Fibroblast of skin of left quadriceps (primary cell): ENCODE measurements around the gene SORCS2.

ENCODE experiments used
- DNase-seq, 2 experiments: peaks; one replicate each; pipeline ENCODE4 v3.0.0-alpha.2; 2013; ENCODE audit warnings: low read depth in 2 of 2

SORCS2 gene

GRCh38 chr4:7663075-7663541 lies 470.8 kb downstream of the SORCS2 start:
- no peak for DNase-seq

GRCh38 chr4:7664106-7664505 lies 471.8 kb downstream of the SORCS2 start:
- no peak for DNase-seq

GRCh38 chr4:7665321-7665720 lies 473.0 kb downstream of the SORCS2 start:
- no peak for DNase-seq

GRCh38 chr4:7666011-7666410 lies 473.7 kb downstream of the SORCS2 start:
- no peak for DNase-seq

- DNase-seq, result no peak
Measured at GRCh38 chr4:7666744-7667143, 474.4 kb downstream of the SORCS2 start.

- no peak for DNase-seq
Measured at GRCh38 chr4:7668271-7668670, 475.9 kb downstream of the SORCS2 start.

- DNase-seq, result no peak
Measured at GRCh38 chr4:7668826-7669225, 476.5 kb downstream of the SORCS2 start.

GRCh38 chr4:7672601-7673000 lies 480.3 kb downstream of the SORCS2 start:
- DNase-seq, result no peak

GRCh38 chr4:7673121-7673520 lies 480.8 kb downstream of the SORCS2 start:
- no peak for DNase-seq

GRCh38 chr4:7674706-7675105 lies 482.4 kb downstream of the SORCS2 start:
- no peak for DNase-seq

GRCh38 chr4:7675136-7675535 lies 482.8 kb downstream of the SORCS2 start:
- DNase-seq, result no peak

- DNase-seq, result no peak
Measured at GRCh38 chr4:7675612-7676320, 483.4 kb downstream of the SORCS2 start.

- no peak for DNase-seq
Measured at GRCh38 chr4:7676398-7676922, 484.1 kb downstream of the SORCS2 start.

GRCh38 chr4:7677086-7677485 lies 484.7 kb downstream of the SORCS2 start:
- no peak for DNase-seq

- no peak for DNase-seq
Measured at GRCh38 chr4:7677799-7678301, 485.5 kb downstream of the SORCS2 start.

GRCh38 chr4:7678318-7678852 lies 486.0 kb downstream of the SORCS2 start:
- no peak for DNase-seq

- DNase-seq, result no peak
Measured at GRCh38 chr4:7679406-7680040, 487.2 kb downstream of the SORCS2 start.

GRCh38 chr4:7680106-7680505 lies 487.8 kb downstream of the SORCS2 start:
- DNase-seq, result no peak

GRCh38 chr4:7680731-7681130 lies 488.4 kb downstream of the SORCS2 start:
- DNase-seq, result no peak

GRCh38 chr4:7683126-7683703 lies 490.9 kb downstream of the SORCS2 start:
- DNase-seq, result no peak

- DNase-seq, result no peak
Measured at GRCh38 chr4:7684294-7684693, 492.0 kb downstream of the SORCS2 start.
